NCI-H510A (cell line): ENCODE results near the gene PRKAR1B.

ENCODE experiments used
- DNase-seq: peaks from one replicate; lab custom pipeline; 2025; lab: John Stamatoyannopoulos, UW

The PRKAR1B gene

GRCh38 chr7:603152-603951, 123.7 kb downstream of the PRKAR1B start:
- DNase-seq: no peak

DNA sequence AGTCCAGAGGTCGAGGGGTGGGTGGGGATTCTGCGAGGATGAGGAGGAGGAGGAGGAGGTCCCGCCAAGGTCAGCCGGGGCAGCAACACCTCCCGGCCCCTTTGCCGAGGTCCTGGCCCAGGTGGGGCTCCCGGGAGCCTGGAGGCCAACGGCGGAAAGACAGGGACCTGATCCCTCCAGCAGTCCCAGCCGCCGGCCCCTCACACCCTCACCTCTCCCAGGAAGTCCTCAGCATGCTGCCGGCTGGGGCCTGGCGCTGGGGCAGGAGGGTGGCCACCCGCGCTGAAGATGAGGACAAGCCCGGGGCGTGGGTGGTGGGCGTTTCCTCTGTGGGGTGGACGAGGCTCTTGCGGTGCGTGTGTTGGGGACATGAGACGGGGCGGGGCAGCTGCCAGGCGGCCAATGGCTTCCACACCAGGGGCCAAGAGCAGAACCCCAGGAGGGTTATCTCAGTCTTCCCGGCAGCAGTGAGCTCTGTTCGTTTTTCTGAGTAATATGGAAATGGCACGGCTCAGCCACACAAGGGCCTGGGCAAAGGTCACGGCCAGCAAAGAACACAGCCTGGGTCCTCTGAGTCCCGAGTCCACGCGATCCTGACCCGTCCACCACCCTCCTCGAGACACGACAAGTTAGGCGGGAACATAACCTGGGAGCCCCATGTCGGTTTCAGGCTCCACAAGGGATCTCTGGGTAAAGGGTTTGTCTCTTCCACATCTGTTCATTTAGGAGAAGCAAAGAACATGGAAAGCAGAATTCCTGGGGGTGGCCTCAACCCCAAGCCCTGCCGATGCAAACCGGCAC, 124.5 kb downstream of the PRKAR1B start:
- DNase-seq: no peak

- DNase-seq: no peak
These were observed 125.3 kb downstream of the PRKAR1B start for GRCh38 chr7:601595-602340.

DNA sequence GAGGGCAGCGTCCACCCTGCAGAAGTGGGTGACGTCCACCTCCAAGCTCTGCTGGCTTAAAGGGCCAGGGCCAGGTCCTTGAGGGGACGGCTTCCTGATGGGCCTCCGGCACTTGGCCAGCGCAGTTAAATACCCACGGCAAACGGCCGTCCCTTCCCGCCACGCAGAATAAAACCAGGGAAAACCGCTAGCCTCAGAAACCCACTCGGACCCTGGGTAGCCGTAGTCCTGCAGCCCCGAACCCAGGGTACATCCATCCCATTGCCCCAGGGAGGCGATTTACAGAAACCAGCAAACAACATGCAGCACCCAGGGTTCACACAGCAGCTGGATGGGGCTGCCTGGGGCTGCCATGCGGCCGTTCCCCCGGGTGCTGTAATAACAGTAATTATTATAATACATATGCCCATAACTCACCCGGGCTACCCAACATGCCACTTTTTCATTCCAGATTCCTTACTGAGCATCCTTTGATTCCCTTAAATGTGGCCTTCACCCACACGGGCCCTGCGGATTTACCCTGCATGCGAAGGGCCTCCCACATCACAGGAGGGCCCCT, 126.0 kb downstream of the PRKAR1B start:
- no peak for DNase-seq

DNA sequence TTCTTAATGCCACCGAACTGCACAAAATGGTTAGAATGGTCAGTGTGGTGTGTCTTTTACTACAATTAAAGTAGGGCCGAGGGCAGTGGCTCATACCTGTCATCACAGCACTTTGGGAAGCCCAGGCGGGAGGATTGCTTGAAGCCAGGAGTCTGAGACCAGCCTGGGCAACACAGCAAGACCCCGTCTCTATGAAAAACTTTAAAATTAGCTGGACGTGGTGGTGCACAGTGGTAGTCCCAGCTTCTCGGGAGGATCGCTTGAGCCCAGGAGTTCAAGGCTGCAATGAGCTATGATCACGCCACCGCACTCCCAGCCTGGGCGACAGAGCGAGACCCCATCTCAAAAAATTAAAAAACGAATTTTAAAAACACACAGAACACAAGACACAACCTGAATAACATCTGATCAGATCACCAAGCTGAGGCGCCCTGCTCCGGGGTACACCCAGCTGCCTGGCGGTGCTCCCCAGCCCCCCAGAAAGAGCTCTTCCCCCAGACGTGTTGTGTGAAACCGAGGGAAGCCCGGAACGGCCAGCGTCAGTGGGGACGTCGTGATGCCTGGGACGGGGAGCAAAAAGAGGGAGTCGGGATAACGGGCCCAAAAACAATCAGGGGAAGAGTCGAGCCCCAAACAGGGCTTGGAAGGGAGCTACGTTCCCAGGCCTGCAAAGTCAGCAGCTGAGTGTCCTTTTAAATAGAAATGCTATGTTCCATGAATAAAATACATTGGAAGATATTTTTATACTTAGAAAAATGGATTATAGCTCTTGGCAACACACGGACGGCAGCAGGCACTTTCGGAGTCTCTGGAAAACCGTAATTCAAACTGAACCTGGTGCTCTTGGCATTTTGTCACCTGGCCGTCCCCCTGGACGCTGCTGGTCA, 126.7 kb downstream of the PRKAR1B start:
- no peak for DNase-seq

GRCh38 chr7:598899-599298, 128.2 kb downstream of the PRKAR1B start:
- no peak for DNase-seq

DNA sequence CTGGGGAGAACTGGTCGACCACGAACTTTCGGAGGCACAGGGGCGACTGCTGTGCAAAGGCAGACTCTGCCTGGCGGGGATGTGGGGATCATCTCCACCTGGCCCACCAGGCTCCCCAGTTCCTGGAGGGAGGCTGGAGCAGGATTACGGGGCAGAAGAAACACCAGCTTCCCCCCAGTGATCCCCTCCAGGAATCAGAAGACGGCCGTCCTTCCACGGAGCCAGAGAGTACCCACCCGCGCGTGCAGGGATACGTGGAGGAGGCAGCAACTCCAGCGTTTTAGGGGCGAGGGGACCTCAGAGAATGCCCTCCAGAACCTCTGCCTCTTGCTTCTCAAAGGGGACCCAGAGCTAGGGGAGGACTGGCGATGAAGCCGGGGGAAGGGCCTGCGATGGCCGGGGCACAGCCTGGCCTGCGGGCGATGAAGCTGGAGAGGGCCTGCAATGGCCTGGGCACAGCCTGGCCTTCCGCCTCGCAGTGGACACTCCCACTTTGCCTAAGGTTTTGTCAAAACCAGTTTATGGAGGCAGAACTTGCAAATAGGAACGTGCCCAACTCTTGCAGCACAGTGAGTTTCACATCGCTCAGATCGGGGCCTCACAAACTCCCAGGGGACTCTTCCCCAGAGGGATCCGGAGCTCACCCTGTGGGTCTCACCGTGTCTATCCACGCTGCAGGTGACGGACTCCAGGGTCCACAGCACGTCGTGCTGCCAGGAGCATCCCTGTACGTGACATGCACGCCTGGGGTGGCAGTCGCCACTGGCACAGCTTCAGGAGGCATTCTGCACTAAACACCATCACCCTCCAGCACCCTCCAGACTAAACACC, 129.5 kb downstream of the PRKAR1B start:
- no peak for DNase-seq

- no peak for DNase-seq
These were observed 130.3 kb downstream of the PRKAR1B start for GRCh38 chr7:596819-597182.

- no peak for DNase-seq
These were observed 130.8 kb downstream of the PRKAR1B start for GRCh38 chr7:596071-596818.

DNA sequence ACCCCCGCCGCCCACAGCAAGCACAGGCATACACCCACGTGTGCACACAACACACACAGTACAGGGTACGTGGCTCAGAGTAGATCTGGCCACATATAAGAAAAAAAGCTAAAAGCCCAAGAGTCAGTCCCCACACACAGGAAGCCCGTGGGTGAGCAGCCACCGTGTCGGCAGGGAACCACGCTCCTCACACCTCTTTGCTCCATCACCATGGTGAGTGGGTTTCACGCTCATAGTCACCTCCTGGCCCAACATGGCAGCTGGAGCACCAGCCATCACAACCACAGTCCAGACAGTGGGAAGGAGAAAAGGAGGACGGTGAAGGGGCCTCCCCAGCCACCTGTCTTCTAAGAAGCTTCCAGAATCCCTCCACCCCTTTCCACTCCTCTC, 131.5 kb downstream of the PRKAR1B start:
- no peak for DNase-seq

- DNase-seq: no peak
These were observed 132.0 kb downstream of the PRKAR1B start for GRCh38 chr7:594920-595620.

GRCh38 chr7:594212-594913, 132.7 kb downstream of the PRKAR1B start:
- no peak for DNase-seq

- DNase-seq: no peak
These were observed 133.6 kb downstream of the PRKAR1B start for GRCh38 chr7:593324-594115.

DNA sequence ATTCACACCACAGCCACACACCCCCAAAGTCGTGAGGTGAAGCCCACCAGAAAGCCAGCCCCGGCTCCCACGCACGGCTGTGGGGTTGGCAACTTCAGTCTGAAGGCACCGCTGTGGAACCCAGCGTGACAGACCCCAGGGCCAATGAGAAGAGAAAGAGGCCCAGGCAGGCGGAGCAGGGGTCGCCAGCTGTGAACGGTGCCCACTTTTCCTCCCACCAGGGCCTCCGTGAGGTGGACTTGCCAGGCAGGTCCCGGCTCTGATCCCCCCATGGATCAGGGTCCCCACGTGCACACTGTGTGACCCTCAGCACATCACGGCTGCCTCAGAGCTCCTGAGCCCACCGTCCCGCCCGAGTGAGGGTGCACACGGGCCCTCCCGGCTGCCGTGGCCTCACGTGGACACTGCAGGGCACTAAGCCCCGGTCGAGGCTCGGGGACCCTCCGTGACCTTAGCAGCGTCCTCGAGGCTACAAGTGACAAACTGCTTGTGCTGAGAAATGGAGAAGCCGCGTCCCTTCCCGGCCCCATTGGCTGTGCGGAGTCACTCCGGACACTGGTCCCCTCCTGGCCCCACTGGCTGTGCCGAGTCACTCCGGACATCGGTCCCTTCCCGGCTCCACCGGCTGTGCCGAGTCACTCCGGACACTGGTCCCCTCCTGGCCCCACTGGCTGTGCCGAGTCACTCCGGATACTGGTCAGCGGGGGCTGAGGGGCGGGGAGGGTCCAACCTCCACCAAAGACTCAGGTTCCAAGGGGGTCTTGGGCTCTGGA, 135.0 kb downstream of the PRKAR1B start:
- no peak for DNase-seq

DNA sequence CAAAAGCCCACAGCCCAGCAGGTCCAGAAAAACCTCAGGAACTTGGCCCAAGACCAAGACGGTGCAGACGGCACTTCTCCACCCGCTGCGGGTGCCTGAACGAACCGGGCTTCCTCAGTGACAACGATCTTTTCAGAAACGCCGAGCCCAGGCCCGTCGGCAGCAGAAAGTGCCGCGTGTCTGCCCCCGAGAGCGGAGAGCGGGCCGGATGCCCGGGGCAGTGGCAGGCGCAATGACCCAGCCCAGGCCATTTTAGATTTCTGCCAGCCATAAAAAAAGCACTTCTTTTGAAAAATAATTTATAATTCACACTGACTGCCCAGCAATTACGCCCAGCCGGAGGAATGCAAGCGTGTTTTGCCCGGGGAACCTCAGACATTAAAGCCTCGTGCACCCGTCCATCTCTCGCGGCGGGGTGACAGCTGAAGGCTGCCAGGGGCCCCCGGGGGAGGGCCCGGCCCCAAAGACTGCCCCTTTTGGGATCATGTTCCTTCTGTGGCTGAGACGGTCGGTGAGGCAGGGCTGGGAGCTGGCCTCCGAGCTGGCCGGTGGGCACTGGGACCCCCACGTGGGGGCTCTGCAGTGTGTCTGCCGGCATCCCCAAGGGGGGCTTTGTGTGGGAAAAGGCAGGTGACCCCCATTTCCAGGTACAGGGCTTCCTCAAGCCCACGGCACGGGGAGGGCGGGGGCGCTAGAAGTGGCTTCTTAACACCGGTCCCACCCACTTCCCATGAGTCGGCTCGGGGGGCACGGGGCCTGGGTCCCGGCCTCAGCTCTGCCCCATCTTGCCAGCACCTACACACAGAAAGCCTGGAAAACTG, 136.1 kb downstream of the PRKAR1B start:
- DNase-seq: no peak
